ENCODE results near the gene PGM3.

The PGM3 gene

GRCh38 chr6:83182114-83182513 is 11.0 kb downstream of the PGM3 start:
- no peak for DNase-seq

GRCh38 chr6:83180426-83180950 is 12.6 kb downstream of the PGM3 start:
- no peak for DNase-seq

DNA sequence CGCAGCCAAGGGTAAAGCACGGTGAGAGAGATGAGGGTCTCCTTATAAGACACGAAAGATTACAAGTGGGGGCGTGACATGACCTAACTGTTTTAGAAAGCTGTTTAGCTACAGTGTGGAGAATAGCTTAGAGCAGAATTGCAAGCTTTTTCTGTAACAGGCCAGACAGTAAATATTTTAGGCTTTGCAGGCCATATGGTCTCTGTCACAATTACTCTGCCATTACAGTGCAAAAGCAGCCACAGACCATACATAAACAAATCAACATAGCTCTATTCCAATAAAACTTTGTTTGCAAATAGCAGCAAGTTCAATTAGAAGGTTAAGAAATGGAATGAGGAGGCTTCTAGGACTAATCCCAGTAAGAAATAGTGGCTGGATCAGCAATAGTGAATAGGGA is 16.8 kb downstream of the PGM3 start:
- no peak for DNase-seq

- no peak for DNase-seq
These were observed 23.6 kb downstream of the PGM3 start for GRCh38 chr6:83169511-83169910.

DNA sequence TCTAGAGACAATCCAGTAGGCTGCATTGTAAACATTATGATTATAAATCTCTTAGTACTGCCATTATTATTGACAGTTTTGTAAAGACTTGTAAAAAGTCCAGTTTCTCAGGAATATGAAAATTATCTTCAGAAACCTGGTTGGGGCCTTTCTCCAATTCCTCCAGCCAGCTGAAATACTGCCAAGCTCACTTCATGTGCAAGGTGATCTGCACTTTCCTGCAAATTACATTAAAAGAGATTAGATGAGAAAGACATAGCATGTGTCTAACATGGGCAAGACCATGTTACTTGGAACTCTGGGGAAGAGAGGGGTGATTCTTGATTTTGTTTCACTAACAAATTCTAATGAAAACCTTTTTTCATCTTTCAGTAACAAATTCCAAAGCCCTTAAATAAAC is 24.0 kb downstream of the PGM3 start:
- no peak for DNase-seq

DNA sequence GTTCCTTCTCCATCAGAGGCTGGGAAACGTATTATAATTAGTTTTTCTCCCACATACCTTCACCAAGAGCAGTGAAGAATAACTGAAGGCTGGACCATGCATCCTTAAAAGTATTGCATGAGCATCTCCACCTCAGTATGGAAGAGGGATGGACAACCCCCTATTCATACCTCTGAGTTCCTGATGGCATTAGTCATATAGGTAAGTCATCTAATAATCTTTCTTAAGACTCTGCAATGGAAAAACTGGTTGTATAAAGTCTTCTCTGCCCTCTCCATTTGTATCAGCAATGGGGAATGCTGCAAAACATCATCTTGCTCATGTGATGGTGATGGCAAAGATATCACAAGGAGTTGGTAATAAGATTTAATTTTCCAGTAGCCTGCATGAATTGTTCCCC is 24.5 kb downstream of the PGM3 start:
- DNase-seq, result no peak

DNA sequence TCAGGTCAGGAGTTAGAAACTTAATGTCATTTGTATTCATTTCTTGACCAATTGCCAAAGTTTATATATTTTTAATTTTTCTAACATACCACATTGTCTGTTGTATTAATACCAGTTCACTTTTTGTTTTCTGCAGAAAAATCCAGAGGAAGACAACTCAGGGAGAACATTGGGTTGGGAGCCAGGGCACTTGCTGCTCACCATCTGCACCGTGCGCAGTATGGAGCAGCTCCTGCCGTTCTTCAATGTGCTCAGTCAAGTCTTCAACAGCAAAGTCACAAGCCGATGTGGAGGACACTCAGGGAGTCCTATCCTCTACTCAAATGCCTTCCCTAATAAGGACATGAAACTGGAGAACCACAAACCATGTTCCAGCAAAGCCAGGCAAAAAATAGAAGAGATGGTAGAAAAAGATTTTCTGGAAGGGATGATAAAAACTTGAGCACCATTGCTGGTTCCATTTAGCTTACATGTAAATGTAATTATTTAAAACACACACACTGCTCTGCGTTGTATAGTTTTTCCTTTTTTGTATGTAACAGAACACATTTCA is 25.3 kb downstream of the PGM3 start:
- DNase-seq, result no peak

DNA sequence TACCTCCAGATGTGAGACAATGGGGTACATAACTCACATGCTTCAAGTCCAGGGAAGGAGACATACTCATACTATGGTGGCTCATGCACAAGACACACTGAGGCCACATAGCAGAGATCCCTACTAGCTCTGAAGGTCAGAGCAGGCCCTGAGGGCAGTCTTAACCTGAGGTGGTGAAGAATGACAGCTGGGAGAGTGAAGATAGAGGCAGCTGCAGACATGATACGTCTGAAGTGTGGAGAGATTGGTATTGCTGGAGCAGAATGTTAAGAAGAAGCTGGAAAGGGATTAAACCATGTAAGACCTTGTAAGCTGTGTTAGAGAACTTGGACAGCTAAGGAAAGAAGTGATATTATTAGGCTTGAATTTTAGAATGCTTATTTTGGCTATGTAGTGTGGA is 32.9 kb downstream of the PGM3 start:
- peak; percentile 56 for DNase-seq

DNA sequence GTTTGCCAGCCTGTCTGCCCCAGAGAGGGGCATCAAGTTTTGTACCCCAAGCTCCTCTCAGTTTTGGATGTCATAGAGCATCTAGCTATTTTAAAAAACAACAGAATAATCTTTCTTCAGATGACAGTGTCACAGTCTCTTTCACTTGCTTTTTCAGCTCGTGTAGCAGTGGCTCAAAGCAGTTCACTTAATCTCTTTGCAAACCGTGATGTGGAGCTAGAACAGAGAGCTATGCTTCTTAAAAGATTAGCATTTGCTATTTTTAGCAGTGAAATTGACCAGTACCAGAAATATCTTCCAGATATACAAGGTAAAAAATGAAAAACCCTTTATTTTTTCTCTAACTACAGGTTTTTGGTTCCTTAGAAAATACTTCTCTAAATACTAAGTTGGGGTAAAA is 37.3 kb downstream of the PGM3 start:
- no peak for DNase-seq

DNA sequence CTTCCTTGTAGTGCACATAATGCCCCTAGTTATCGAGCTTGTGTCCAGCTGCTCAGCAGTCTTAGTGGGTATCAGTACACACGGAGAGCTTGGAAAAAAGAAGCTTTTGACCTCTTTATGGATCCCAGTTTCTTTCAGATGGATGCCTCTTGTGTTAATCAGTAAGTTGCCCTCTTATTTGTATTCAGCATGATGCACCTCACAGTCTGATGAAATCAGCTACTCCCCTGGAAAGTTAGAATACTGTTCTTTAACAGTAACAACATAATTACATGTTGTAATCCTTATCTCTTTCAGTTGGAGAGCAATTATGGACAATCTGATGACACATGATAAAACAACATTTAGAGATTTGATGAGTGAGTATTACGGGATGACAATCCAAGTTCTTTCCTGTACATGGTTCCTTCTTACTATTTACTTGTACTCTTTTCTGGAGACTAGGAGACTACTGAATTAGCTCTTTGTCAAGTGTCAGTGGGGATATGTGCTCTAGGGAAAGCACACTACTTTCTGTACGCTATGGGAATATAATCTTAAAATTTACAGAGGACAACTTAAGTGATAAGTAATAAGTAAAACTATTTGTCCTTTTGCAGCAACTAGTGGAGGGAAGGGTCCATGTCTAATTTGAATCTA is 39.1 kb downstream of the PGM3 start:
- DNase-seq, result no peak

GRCh38 chr6:83152913-83153312 is 40.2 kb downstream of the PGM3 start:
- DNase-seq, result no peak

DNA sequence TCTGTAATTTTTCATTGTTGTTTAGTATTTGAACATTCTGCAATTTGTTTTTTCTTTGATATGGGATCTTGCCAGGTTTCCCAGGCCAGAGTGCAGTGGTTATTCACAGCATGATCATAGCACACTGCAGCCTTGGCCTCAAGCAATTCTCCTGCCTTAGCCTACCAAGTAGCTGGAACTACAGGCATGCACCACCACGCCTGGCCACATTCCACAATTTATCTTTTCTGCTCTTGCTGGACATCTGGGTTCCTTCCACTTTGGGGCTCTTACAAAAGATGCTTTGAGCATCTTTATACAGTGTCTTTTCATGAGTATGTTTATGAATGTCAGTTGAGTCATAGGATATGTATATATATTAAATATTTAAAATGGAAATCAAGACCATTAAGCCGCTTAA is 42.0 kb downstream of the PGM3 start:
- peak; percentile 76 for DNase-seq

DNA sequence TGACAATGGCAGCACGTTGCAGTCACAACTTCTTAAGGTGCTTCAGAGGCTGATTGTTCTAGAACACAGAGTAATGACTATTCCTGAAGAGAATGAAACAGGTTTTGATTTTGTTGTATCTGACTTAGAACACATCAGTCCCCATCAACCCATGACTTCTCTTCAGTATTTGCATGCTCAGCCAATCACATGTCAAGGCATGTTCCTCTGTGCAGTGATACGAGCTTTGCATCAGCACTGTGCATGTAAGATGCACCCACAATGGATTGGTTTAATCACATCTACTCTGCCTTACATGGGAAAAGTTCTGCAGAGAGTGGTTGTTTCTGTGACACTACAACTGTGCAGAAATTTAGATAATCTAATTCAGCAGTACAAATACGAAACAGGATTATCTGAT is 54.3 kb downstream of the PGM3 start:
- DNase-seq, result no peak

DNA sequence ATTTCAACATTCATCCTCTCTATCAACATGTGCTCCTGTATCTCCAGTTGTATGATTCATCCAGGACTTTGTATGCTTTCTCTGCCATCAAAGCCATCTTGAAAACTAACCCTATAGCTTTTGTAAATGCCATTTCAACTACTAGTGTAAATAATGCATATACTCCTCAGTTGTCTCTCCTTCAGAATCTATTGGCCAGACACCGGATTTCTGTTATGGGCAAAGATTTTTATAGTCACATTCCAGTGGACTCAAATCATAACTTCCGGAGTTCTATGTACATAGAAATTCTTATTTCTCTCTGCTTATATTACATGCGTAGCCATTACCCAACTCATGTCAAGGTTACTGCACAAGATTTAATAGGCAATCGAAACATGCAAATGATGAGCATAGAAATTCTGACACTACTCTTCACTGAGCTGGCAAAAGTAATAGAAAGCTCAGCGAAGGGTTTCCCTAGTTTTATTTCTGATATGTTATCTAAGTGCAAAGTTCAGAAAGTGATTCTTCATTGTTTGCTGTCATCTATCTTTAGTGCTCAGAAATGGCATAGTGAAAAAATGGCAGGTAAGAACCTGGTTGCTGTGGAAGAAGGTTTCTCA is 54.8 kb downstream of the PGM3 start:
- DNase-seq, result no peak

DNA sequence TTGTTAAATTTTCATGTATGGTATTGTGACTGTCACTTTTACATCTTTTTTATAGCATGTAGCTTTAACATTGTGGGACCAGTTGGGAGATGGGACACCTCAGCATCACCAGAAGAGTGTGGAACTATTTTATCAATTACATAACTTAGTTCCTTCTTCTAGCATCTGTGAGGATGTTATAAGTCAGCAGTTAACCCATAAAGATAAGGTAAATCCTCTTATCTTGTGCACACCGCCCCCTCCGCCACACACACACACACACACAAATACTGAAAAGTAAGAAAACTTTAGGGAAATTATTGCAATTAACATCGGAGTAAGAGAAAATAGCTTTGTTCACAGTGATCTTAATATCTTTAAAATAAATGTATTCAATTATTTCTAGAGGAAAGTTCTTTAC is 60.9 kb downstream of the PGM3 start:
- DNase-seq, result no peak

GRCh38 chr6:83127976-83128375 is 65.1 kb downstream of the PGM3 start:
- DNase-seq, result no peak

DNA sequence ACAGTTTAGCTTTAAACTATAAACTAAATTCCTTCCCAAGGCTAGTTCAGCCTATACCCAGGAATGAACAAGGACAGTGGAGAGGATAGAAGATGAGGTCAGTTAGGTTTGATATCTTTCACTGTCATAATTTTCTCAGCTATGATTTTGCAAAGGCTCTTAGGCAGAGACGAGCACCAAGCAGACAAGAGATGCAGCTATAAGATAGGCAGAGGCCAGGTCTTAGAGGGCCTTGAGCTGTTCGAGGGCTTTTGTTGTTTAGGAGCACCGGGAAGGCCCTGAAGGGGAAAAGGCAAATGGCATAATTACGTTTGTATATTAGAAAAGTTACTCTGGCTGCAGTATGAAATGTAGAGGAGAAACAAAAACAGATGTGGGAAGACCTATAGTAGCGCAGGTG is 65.8 kb downstream of the PGM3 start:
- no peak for DNase-seq

GRCh38 chr6:83126807-83127206 is 66.3 kb downstream of the PGM3 start:
- DNase-seq, result no peak

DNA sequence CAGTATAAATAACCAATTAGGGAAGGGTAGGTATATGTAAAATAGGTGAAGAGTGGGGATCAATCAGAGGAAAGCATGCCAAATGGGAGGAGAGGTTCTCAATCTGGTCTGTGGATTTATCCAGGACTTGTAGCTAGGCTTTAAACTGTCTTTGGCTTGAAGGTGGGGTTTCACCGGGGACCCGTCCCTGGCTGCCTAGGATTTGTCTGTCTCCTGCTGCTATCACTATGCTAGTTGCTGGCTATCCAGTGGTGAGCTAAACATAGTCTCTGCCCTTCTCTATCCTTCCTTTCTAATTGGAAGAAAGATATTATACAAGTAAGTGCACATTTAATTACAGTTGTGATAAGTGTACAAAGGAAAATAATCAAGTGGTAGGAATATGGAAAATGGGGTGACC is 66.8 kb downstream of the PGM3 start:
- no peak for DNase-seq

DNA sequence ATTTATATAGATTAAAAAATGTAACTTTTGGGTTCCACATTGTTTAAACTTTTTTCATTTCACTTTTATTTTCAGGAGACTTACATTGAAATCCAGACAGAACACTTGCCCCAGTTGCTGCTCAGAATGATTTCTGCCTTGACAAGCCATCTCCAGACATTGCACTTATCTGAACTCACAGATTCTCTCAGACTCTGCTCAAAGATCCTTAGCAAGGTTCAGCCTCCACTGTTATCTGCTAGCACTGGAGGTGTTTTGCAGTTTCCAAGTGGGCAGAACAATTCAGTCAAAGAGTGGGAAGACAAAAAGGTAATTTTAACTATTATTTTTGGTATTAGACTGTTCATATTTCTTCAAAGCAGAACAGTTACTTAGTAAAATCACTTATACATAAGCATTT is 67.6 kb downstream of the PGM3 start:
- DNase-seq, result no peak

DNA sequence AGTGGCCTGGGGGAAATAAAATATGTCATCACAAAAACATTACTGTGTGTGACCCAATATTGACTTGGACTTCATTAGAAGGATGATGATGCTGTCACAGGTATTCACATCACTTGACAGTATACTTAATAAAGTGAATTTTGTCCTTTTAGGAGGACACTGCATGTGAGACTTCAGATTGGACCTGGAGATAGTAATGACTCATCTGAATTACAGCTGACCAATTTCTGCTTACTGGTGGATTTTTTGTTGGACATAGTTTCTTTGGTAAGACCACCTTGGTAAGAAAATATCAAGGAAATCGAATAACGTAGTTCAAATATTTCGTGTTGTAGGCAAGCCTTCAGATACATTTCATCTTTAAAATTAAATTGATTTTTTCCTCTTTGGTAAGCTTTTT is 68.5 kb downstream of the PGM3 start:
- DNase-seq, result no peak

- no peak for DNase-seq
These were observed 73.2 kb downstream of the PGM3 start for GRCh38 chr6:83119742-83120300.

- DNase-seq, result no peak
These were observed 75.3 kb downstream of the PGM3 start for GRCh38 chr6:83117802-83118201.
